Breast epithelium (tissue), 3 donors: ENCODE data around the gene ZNF354B.

Experiments used
- POLR2A ChIP-seq: fragments of 450-650 bp; IDR thresholded peaks from one replicate; pipeline ENCODE4 v1.6.1; 2016; ENCODE audit warnings: antibody characterized with exemption, mild to moderate bottlenecking, moderate library complexity
- POLR2AphosphoS5 ChIP-seq, 3 donors: sonication (generic); formaldehyde crosslinking; IDR thresholded peaks; one replicate each; pipeline ENCODE4 v1.6.1; 2017; ENCODE audit warnings: antibody characterized with exemption in 3 of 3
- TF ChIP-seq, protein P1 (sequence below), 3 donors: fragments of 450-650 bp; IDR thresholded peaks; one replicate each; pipeline ENCODE4 v1.5.1; 2016 to 2017; ENCODE audit warnings: antibody characterized with exemption in 3 of 3, mild to moderate bottlenecking in 3 of 3, moderate library complexity in 3 of 3

DNA sequence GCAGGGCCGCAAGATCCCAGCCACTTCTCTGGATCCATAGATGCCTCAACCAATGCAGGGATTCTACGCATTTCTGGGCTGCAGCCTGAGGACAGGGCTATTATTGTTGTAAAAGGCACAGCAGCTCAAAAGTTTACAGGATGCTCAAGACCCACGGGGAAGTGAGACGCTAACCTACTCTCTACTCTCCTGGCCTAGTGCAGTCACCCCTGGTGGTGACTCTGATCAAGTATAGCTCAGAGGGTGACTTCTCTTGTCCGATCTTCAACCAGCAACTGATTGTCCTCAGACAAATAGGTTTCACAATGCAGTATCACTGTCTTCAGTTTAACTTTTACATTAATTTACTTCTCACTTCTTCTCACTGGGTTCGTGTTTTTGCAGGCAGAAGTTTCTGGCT, 34.3 kb upstream of the ZNF354B start:
- no peak for TF ChIP-seq POLR2AphosphoS5 (IDR thresholded peaks at IDR 0.05)
- TF ChIP-seq, protein P1, sequence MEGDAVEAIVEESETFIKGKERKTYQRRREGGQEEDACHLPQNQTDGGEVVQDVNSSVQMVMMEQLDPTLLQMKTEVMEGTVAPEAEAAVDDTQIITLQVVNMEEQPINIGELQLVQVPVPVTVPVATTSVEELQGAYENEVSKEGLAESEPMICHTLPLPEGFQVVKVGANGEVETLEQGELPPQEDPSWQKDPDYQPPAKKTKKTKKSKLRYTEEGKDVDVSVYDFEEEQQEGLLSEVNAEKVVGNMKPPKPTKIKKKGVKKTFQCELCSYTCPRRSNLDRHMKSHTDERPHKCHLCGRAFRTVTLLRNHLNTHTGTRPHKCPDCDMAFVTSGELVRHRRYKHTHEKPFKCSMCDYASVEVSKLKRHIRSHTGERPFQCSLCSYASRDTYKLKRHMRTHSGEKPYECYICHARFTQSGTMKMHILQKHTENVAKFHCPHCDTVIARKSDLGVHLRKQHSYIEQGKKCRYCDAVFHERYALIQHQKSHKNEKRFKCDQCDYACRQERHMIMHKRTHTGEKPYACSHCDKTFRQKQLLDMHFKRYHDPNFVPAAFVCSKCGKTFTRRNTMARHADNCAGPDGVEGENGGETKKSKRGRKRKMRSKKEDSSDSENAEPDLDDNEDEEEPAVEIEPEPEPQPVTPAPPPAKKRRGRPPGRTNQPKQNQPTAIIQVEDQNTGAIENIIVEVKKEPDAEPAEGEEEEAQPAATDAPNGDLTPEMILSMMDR (IDR thresholded peaks at IDR 0.05): no peak
- TF ChIP-seq POLR2A: no peak
